ENCODE data around the gene EML5. TPM values are rescaled to one million over a fixed set of nuclear protein-coding genes. Genes with fewer than 3 reads are reported as not detected.

Gene EML5
- total RNA-seq (under 1 TPM; 0.10 to 0.44 (median 0.19) TPM), polyA plus RNA-seq (under 1 TPM; 0.04 to 0.22 TPM)
- long read RNA-seq, donor 1 = 0 reads
- long read RNA-seq, donor 2 = 0 reads
- long read RNA-seq, donor 3 = 0 reads

GRCh38 chr14:88792473-88793258 is at the start of gene EML5:
Gene EML5 (minus strand): TSS chr14:88792953. CDS start chr14:88792503, 450 bp downstream.
- DNase-seq = peak; percentile 68 to 81
- H3K4me1 ChIP-seq = peaks cover 0 to 17% (median 12%) of the 10 kb centered on the region in 9 donors
- H3K4me3 ChIP-seq = peak within 1 kb of the TSS; percentile 54 to 78 (median 66)
- H3K9me3 ChIP-seq = no peaks in the 10 kb centered on the region
- intact Hi-C loops (cut with DNase I) = no loop called here
- H3K27ac ChIP-seq = peak within 1 kb of the TSS in 3 of 10 donors; percentile 9 to 43 (median 42)
- peaks cover 0 to 40% (median 3%) of the 10 kb centered on the region in 7 donors for H3K27me3 ChIP-seq
- H3K36me3 ChIP-seq = no peaks in the 10 kb centered on the region
- peak; percentile 96 to 99 (median 98) for ATAC-seq
- 0% methylated on average over 99 to 111 of the region's 111 CpGs for WGBS, 2 donors
- peak in 5 of 9 donors; percentile 21 to 51 (median 40) for TF ChIP-seq CTCF (IDR thresholded peaks at IDR 0.05)

GRCh38 chr14:88842414-88842813 is 49.7 kb upstream of the EML5 start:
- no peaks in the 10 kb centered on the region for H3K27me3 ChIP-seq
- H3K4me1 ChIP-seq = peaks cover 0 to 3% (median 0%) of the 10 kb centered on the region in 9 donors
- 59 to 77% methylated on average over 1 of the region's 1 CpG for WGBS, 2 donors
- H3K36me3 ChIP-seq = peaks cover 0 to 12% (median 0%) of the 10 kb centered on the region in 9 donors
- no peak overlapping the region for H3K4me3 ChIP-seq
- ATAC-seq (peak in 1 of 8 donors; percentile 46), DNase-seq (no peak)
- no peaks in the 10 kb centered on the region for H3K9me3 ChIP-seq
- no peak for TF ChIP-seq CTCF (IDR thresholded peaks at IDR 0.05)
- intact Hi-C loops (cut with DNase I) = no loop called here
- H3K27ac ChIP-seq = no peak overlapping the region

GRCh38 chr14:88841741-88842140 is 49.0 kb upstream of the EML5 start:
- no peak for TF ChIP-seq CTCF (IDR thresholded peaks at IDR 0.05)

GRCh38 chr14:88840926-88841325 is 48.2 kb upstream of the EML5 start:
- WGBS, 2 donors = 86 to 88% methylated on average over 5 of the region's 5 CpGs
- DNase-seq (no peak), ATAC-seq (no peak)
- intact Hi-C loops (cut with DNase I) = no loop called here
- Histone ChIP-seq H3K27ac (no peak overlapping the region), H3K27me3 (no peaks in the 10 kb centered on the region), H3K36me3 (peaks cover 0 to 12% (median 0%) of the 10 kb centered on the region in 9 donors), H3K9me3 (no peaks in the 10 kb centered on the region), H3K4me3 (no peak overlapping the region), H3K4me1 (peaks cover 0 to 8% (median 0%) of the 10 kb centered on the region in 9 donors)
- TF ChIP-seq CTCF (IDR thresholded peaks at IDR 0.05) = no peak

More at GRCh38 chr14:88841741-88842140, 49.0 kb upstream of the EML5 start:
- no peaks in the 10 kb centered on the region for H3K27me3 ChIP-seq
- DNase-seq (no peak), ATAC-seq (no peak)
- peaks cover 0 to 3% (median 0%) of the 10 kb centered on the region in 9 donors for H3K4me1 ChIP-seq
- H3K4me3 ChIP-seq = no peak overlapping the region
- no peaks in the 10 kb centered on the region for H3K9me3 ChIP-seq
- no peak overlapping the region for H3K27ac ChIP-seq
- H3K36me3 ChIP-seq = peaks cover 0 to 12% (median 0%) of the 10 kb centered on the region in 9 donors
- WGBS, 2 donors = 89 to 96% methylated on average over 1 of the region's 1 CpG
- intact Hi-C loops (cut with DNase I) = no loop called here
